ENCODE results near the gene IL1RAPL1.

- TF ChIP-seq POLR2AphosphoS5 (IDR thresholded peaks at IDR 0.05; ENCODE audit: low read depth, low read length) (no peak), REST (IDR thresholded peaks at IDR 0.05; ENCODE audit: insufficient read depth in 1 of 2, low read depth in 2 of 2, low read length in 2 of 2) (no peak)
These were observed at the start of gene IL1RAPL1 for GRCh38 chrX:28586981-28587551.

Data from PFSK-1 (cell line).